Activated CD4-positive, CD25-positive, alpha-beta regulatory T cell treated with anti-CD3 and anti-CD28 coated beads, Interleukin-2, amount 50 U/mL, for 72 hours (primary cell): ENCODE measurements around the gene APAF1.

Experiments
- DNase-seq: peaks from one replicate; pipeline ENCODE4 v3.0.0; 2021

APAF1 gene

DNA sequence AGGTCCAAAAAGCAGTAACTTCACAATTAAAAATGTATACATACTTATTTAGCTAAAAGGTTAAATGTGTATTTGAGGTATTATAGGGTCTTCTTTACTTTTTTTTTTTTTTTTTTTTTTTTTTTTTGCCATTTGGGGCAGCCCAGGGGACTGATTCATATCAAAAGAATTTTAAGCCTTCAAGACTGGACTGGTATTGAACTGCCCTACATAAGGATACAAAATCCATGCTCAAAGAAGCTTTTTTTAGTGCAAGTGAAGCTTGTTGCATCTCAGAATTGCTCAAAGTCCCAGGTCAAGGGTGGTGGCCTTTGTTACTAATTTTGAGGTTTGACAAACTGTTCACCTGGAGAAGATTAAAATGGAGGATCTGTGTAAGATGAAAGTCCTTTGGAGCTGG, 124.0 kb downstream of the APAF1 start:
- no peak for DNase-seq

DNA sequence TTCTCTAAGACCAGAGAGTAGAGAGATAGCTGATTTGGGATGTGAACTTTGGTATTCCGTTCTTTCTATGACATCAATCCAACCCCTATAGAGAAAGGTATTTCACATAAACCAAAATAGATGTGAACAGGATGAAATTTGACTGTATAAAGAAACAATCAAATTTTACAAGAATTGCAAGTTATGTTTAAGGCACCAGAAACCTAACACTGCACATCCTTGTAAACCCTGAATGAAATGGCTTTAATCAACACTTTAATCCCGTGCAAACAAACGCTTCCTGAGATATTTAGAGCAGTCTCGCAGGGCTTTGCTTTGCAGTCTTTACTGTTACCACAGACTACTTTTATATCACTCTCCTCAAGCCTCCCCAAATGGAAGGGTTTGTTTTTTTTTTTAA, 125.1 kb downstream of the APAF1 start:
- no peak for DNase-seq

DNA sequence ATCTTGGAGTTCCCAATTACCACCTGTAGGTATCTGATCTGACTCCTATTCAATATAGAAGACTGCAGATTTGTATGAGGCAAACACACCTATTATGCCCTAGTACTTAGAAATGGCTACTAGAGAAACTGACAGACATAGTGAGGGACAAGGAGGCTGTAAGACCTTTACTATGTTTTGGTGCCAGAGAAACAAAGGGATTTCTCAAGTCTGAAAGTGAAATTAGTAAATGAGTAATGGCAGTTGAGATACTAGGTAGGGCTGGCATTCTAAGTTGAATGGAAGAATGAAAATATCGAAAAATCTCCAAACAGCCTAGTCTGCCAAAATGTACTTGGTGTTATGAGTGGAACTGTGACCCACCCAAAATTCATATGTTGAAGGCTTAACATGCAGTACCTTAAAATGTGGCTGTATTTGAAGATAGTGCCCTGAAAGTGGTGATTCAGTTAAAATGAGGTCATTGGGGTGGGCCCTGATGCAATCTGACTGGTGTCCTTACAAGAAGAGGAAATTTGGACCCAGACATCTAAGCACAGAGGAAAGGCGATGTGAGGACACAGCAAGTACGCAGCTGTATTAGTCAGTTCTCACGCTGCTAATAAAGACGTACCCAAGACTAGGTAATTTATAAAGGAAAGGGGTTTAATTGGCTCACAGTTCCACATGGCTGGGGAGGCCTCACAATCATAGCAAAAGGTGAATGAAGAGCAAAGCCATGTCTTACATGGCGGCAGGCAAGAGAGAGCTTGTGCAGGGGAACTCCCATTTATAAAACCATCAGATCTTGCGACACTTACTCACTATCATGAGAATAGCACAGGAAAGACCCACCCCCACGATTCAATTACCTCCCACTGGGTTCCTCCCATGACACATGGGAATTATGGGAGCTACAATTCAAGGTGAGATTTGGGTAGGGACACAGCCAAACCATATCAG, 127.0 kb downstream of the APAF1 start:
- no peak for DNase-seq

DNA sequence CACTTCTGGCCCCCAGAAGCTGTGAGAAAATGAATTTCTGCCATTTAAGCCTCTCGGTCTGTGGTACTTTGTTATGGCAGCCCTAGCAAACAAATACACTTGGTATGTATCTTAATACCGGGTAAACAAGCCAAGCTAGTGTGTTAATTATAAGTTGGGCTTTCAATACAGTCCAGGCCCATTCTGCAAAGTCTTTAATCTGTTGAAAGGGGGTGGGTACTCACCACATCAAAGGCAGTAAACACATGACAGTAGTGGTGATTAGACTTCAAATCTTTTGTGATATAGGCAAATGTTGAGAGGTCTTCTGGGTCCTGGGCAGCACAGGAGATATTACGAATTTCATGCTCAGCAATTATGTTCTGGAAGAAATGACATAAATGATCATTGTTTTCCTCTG, 127.7 kb downstream of the APAF1 start:
- DNase-seq: no peak

DNA sequence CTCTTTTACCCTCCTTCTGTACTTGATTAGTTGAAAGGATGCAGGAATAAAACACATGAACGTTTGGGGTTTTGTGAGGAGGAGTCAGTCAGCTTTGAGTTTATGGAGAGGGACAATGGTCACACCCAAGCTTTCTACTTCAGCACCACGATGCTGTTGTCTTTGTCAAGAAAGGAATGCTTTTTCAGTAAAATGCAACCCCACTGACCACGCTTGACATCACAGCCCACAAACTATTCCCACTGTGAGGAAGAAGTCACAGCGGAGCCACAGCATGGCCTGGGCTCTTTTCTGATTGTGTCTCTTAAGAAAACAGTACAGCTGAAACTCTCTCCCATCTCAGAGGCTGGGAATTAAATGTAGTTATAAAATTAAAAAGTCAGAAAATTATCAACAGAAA, 135.2 kb downstream of the APAF1 start:
- no peak for DNase-seq

DNA sequence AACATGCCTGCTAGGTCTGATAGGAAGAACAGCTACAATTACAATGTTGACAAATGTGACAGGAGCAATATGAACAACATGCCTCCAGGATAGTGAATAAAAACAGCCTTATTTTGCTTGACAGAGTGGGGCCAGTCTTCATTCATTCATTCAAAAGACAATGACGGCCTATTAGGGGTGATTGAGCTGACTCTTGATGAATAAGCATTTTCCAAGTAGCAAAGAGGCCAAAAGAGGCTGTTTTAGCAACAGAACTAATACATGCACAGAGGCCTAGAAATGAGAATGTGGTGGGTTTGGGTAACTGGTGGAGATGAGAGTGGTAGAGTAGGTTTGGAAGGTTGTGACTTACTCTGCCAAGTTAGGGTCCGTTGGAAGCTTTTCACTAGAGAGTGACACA, 138.3 kb downstream of the APAF1 start:
- no peak for DNase-seq
